ENCODE measurements around the gene DNAH6.

- TF ChIP-seq CBX2 (IDR thresholded peaks at IDR 0.05; ENCODE audit: borderline replicate concordance, low read depth) (no peak), ZC3H11A (IDR thresholded peaks at IDR 0.05) (no peak), RAD21 (conservative IDR thresholded peaks at IDR 0.05 in 1 of 2, IDR thresholded peaks at IDR 0.05 in 1 of 2) (no peak), CTCF (IDR thresholded peaks at IDR 0.05) (no peak), GATA3 (IDR thresholded peaks at IDR 0.05; ENCODE audit: borderline replicate concordance) (no peak), PBX3 (IDR thresholded peaks at IDR 0.05) (no peak), POLR2A (IDR thresholded peaks at IDR 0.05; ENCODE audit: low read length) (no peak), USF2 (IDR thresholded peaks at IDR 0.05) (no peak)
Observed at GRCh38 chr2:84467389-84467788, 48.9 kb upstream of the DNAH6 start.

Data from A549 (cell line).